NCI-H2171 (cell line): Measurements from ENCODE around the gene MCF2L.

Experiments
- DNase-seq: peaks from one replicate; lab custom pipeline; 2025; lab: John Stamatoyannopoulos, UW

MCF2L gene

GRCh38 chr13:113148940-113149503, 180.0 kb downstream of the MCF2L start:
- DNase-seq: no peak
